ENCODE measurements around the gene POU6F2.

Gene POU6F2

DNA sequence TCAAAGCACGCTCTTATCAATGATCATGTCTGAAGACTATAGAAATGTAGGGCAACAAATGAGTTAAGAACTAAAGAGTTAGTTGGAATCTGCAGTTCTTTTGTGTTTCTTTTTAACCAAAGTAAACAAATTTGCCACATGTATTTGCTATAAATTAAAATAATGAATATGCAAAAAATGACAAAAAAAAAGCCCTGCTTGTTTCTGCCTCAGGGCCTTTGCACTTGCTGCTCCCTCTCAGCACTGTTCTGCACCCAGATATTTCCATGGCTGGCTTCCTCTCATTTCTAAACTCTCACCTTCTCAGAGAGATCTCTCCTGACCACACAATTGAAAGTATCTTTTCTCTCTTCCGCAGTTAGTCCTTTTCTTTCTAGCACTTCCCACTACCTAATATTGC, 406.7 kb downstream of the POU6F2 start:
- TF ChIP-seq CTCF (IDR thresholded peaks at IDR 0.05; ENCODE audit: low read depth, low read length), result no peak
- H3K4me3 ChIP-seq (ENCODE audit: low read depth, low read length), result no peak overlapping the region

DNA sequence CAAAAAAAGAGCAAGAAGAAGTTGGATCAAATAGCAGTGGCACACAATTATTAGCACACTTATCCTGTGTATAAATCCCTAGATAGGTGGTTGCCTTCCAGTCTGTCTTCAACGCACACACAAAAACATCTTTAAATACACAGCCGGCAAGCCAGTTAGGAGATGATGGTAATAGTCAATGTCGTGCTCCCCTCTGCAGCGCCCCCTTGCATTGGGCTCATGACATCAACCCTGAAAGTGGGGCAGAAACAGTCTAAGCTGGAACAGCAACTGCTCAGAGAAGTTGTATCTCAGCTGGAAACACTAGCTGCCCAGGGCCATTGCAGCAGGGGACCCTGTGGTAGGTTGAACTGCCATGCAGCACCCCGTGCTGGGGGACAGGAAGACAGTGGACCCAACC, 409.0 kb downstream of the POU6F2 start:
- no peak overlapping the region for H3K4me3 ChIP-seq (ENCODE audit: low read depth, low read length)
- TF ChIP-seq CTCF (IDR thresholded peaks at IDR 0.05; ENCODE audit: low read depth, low read length), result no peak

DNA sequence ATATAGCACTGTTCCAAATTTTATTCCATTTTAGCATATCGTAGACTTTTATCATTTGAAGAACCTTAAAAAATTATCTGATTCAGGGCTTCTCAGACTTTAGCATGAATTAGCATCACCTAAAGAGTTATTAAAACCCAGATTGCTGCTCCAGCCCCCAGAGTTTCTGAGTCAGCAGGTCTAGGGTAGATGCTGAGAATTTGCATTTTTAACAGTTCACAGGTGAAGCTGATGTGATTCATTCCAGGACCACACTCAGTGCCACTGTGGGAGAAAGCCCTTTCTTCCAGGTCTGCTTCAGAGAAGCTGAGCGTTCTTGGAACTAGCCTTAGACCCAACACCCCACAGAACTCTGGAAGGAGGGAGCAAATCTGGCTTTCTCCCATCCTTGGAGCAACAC, 414.4 kb downstream of the POU6F2 start:
- TF ChIP-seq CTCF (IDR thresholded peaks at IDR 0.05; ENCODE audit: low read depth, low read length), result no peak

DNA sequence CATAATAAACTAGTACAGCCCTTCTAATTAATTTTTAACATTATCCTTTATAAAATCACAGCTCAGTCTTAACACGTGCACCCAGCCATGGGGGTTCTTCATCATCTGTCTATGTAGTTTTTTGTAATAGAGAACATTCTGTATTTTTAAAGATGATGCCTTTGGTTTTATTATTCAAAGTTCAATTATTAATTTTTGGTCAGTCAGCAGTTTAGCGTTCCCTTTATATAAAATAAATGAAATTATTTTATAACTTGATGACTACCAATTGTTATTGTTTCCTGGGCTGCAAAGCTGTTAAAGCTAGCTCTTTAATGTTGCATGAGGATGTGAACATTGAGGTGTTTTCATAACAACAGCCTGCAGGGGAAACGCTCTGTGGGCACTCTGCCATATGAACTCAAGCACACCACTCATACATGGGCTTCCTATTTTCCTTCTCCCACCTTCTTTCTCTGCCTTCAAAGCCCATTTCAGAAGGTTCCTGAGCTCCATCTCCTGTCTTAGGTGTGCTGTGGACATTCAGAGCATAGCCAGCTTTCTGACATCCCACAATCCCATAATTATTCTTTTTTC, 416.5 kb downstream of the POU6F2 start:
- H3K4me3 ChIP-seq (ENCODE audit: low read depth, low read length), result no peak overlapping the region
- no peak for TF ChIP-seq CTCF (IDR thresholded peaks at IDR 0.05; ENCODE audit: low read depth, low read length)

More for the DNA sequence above, 414.4 kb downstream of the POU6F2 start:
- H3K4me3 ChIP-seq (ENCODE audit: low read depth, low read length), result no peak overlapping the region

- no peak for TF ChIP-seq CTCF (IDR thresholded peaks at IDR 0.05; ENCODE audit: low read depth, low read length)
- no peak overlapping the region for H3K4me3 ChIP-seq (ENCODE audit: low read depth, low read length)
These were observed 421.7 kb downstream of the POU6F2 start for GRCh38 chr7:39399458-39399857.

GRCh38 chr7:39399986-39400385, 422.3 kb downstream of the POU6F2 start:
- no peak for TF ChIP-seq CTCF (IDR thresholded peaks at IDR 0.05; ENCODE audit: low read depth, low read length)
- no peak overlapping the region for H3K4me3 ChIP-seq (ENCODE audit: low read depth, low read length)

- no peak for TF ChIP-seq CTCF (IDR thresholded peaks at IDR 0.05; ENCODE audit: low read depth, low read length)
- no peak overlapping the region for H3K4me3 ChIP-seq (ENCODE audit: low read depth, low read length)
These were observed 423.1 kb downstream of the POU6F2 start for GRCh38 chr7:39400836-39401235.

Measured in WI38 (cell line).